Measurements from ENCODE around the gene RETSAT. TPM values are rescaled to one million over a fixed set of nuclear protein-coding genes. Genes with fewer than 3 reads are reported as not detected.
"Not testable (repeated sequence)": the region's sequence is repeated elsewhere in the genome, so short reads cannot be mapped to it uniquely, and the experiment has no call there.

RETSAT gene
- total RNA-seq, 1 donor from 2014 or later: 62.1 TPM

- peaks cover 3 to 30% of the 10 kb centered on the region in 2 donors for H3K36me3 ChIP-seq
- intact Hi-C loops (cut with DNase I): no loop called here
- H3K27me3 ChIP-seq: no peaks in the 10 kb centered on the region
- TF ChIP-seq POLR2AphosphoS5 (IDR thresholded peaks at IDR 0.05; ENCODE audit: insufficient read depth in 1 of 2, low read depth in 1 of 2) (no peak), POLR2A (IDR thresholded peaks at IDR 0.05) (no peak)
- TF ChIP-seq, protein P1, sequence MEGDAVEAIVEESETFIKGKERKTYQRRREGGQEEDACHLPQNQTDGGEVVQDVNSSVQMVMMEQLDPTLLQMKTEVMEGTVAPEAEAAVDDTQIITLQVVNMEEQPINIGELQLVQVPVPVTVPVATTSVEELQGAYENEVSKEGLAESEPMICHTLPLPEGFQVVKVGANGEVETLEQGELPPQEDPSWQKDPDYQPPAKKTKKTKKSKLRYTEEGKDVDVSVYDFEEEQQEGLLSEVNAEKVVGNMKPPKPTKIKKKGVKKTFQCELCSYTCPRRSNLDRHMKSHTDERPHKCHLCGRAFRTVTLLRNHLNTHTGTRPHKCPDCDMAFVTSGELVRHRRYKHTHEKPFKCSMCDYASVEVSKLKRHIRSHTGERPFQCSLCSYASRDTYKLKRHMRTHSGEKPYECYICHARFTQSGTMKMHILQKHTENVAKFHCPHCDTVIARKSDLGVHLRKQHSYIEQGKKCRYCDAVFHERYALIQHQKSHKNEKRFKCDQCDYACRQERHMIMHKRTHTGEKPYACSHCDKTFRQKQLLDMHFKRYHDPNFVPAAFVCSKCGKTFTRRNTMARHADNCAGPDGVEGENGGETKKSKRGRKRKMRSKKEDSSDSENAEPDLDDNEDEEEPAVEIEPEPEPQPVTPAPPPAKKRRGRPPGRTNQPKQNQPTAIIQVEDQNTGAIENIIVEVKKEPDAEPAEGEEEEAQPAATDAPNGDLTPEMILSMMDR (IDR thresholded peaks at IDR 0.05): no peak
- H3K9me3 ChIP-seq: no peaks in the 10 kb centered on the region
- peaks cover 7% of the 10 kb centered on the region for H3K4me1 ChIP-seq
- DNase-seq (ENCODE audit: extremely low spot score in 2 of 2): no peak
- peak overlapping the region; percentile 1 for H3K27ac ChIP-seq
- H3K4me3 ChIP-seq: no peak overlapping the region
Measured at GRCh38 chr2:85376291-85377065, 22.1 kb upstream of the RETSAT start.

DNA sequence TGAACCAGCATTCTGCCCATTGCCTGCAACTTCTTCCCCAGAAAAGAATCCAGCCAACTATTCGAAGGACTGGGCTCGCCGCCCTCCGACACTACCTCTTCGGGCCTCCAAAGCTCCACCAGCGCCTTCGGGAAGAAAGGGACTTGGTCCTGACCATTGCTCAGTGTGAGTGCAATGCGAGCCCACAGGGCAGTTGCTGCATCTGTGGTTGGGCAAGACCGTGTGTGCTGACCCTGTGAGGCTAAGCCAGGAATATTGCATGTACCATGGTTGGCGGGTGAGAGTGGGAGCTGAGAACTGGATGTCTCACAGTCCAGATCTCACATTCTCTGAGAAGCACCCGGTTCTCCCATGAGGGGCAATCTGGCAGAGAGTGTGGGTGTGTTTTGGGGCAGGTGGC lies 16.7 kb upstream of the RETSAT start:
- intact Hi-C loops (cut with DNase I): no loop called here
- Histone ChIP-seq H3K36me3 (peaks cover 0 to 9% of the 10 kb centered on the region in 2 donors), H3K9me3 (no peaks in the 10 kb centered on the region), H3K4me3 (no peak overlapping the region), H3K27ac (no peak overlapping the region), H3K4me1 (no peaks in the 10 kb centered on the region), H3K27me3 (no peaks in the 10 kb centered on the region)
- DNase-seq (ENCODE audit: extremely low spot score in 2 of 2): no peak
- no peak for TF ChIP-seq POLR2A (IDR thresholded peaks at IDR 0.05)
- TF ChIP-seq, protein P1 (IDR thresholded peaks at IDR 0.05): no peak
- TF ChIP-seq POLR2AphosphoS5 (IDR thresholded peaks at IDR 0.05; ENCODE audit: insufficient read depth in 1 of 2, low read depth in 1 of 2): no peak

- no peak overlapping the region for H3K4me3 ChIP-seq
- H3K4me1 ChIP-seq: no peaks in the 10 kb centered on the region
- intact Hi-C loops (cut with DNase I): no loop called here
- H3K27ac ChIP-seq: no peak overlapping the region
- no peak for DNase-seq (ENCODE audit: extremely low spot score in 2 of 2)
- H3K36me3 ChIP-seq: peaks cover 0 to 9% of the 10 kb centered on the region in 2 donors
- no peaks in the 10 kb centered on the region for H3K27me3 ChIP-seq
- TF ChIP-seq POLR2AphosphoS5 (IDR thresholded peaks at IDR 0.05; ENCODE audit: insufficient read depth in 1 of 2, low read depth in 1 of 2) (no peak), POLR2A (IDR thresholded peaks at IDR 0.05) (no peak)
- TF ChIP-seq, protein P1 (IDR thresholded peaks at IDR 0.05): no peak
- no peaks in the 10 kb centered on the region for H3K9me3 ChIP-seq
Measured at GRCh38 chr2:85369500-85369899, 15.2 kb upstream of the RETSAT start.

GRCh38 chr2:85368921-85369320 lies 14.6 kb upstream of the RETSAT start:
- Histone ChIP-seq H3K4me1 (no peaks in the 10 kb centered on the region), H3K27ac (no peak overlapping the region), H3K36me3 (peaks cover 0 to 9% of the 10 kb centered on the region in 2 donors), H3K9me3 (no peaks in the 10 kb centered on the region), H3K4me3 (no peak overlapping the region), H3K27me3 (no peaks in the 10 kb centered on the region)
- TF ChIP-seq, protein P1 (IDR thresholded peaks at IDR 0.05): no peak
- no peak for TF ChIP-seq POLR2AphosphoS5 (IDR thresholded peaks at IDR 0.05; ENCODE audit: insufficient read depth in 1 of 2, low read depth in 1 of 2)
- TF ChIP-seq POLR2A (IDR thresholded peaks at IDR 0.05): no peak
- intact Hi-C loops (cut with DNase I): no loop called here
- no peak for DNase-seq (ENCODE audit: extremely low spot score in 2 of 2)

DNA sequence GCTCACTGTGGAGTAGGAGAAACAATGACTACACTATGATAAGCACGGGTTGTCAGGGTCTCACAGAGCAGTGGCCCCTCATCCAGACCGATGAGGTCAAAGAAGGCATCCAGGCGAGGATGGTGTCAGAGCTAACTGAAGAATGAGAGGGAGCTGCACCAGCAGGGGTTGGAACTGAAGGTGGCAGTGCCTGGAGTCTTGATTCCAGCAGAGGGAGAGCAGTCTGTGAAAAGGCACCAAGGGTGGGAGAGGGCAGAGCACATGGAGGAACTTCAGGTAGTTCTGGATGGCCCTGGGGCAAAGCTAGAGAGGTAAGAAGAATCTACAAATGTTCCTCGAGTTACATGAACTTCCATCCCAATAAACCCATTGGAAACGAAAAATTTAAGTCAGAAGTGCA lies 12.9 kb upstream of the RETSAT start:
- H3K36me3 ChIP-seq: peaks cover 0 to 23% of the 10 kb centered on the region in 2 donors

GRCh38 chr2:85362653-85363387 lies 8.5 kb upstream of the RETSAT start:
- intact Hi-C loops (cut with DNase I); H3K27ac ChIP-seq; DNase-seq (ENCODE audit: extremely low spot score in 2 of 2); H3K9me3 ChIP-seq; H3K4me3 ChIP-seq; H3K27me3 ChIP-seq; H3K4me1 ChIP-seq: not testable (repeated sequence)
- peaks cover 0 to 31% of the 10 kb centered on the region in 2 donors for H3K36me3 ChIP-seq

More for the DNA sequence above, 12.9 kb upstream of the RETSAT start:
- Histone ChIP-seq H3K9me3 (no peaks in the 10 kb centered on the region), H3K27ac (no peak overlapping the region), H3K4me1 (no peaks in the 10 kb centered on the region), H3K27me3 (no peaks in the 10 kb centered on the region), H3K4me3 (no peak overlapping the region)
- TF ChIP-seq, protein P1 (IDR thresholded peaks at IDR 0.05): no peak
- TF ChIP-seq POLR2A (IDR thresholded peaks at IDR 0.05) (no peak), POLR2AphosphoS5 (IDR thresholded peaks at IDR 0.05; ENCODE audit: insufficient read depth in 1 of 2, low read depth in 1 of 2) (no peak)
- DNase-seq (ENCODE audit: extremely low spot score in 2 of 2): no peak
- intact Hi-C loops (cut with DNase I): no loop called here
